ENCODE data around the gene TNRC6C. TPM values are rescaled to one million over a fixed set of nuclear protein-coding genes. Genes with fewer than 3 reads are reported as not detected.

The TNRC6C gene
- total and polyA plus RNA-seq, 5 donors = 8.6 to 32.8 (median 24.4) TPM

DNA sequence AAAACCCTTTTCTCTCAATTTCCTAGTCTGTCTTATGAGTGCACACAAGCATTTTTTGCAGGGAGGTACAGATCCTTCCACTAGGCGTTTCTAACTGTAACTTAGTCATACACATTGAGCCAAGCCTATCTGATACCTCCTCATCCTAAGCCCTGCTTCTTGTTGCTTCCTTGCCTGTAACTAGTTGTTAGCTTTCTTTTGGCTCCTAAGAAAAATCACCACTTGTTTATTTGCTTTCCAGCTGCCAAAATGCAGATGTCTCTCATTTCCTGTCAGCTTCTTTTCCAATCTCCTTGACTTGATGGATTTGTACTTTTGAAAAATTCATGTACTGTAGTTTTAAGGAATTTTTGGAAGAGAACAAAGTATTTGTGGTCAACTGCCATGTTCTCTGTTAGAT, 73.7 kb downstream of the TNRC6C start:
- DNase-seq (no peak), ATAC-seq (peak in 1 of 2 donors; percentile 30)
- H3K9me3 ChIP-seq (ENCODE audit: control insufficient read depth, low read length) = no peaks in the 10 kb centered on the region
- H3K27me3 ChIP-seq (ENCODE audit: control insufficient read depth, insufficient read depth) = no peaks in the 10 kb centered on the region
- H3K27ac ChIP-seq (ENCODE audit: low read length) = no peak overlapping the region
- H3K4me1 ChIP-seq (ENCODE audit: control insufficient read depth, insufficient read depth, low read length) = peaks cover 2% of the 10 kb centered on the region
- WGBS = 42% methylated on average over 1 of the region's 1 CpG
- H3K4me3 ChIP-seq (ENCODE audit: low read length) = no peak overlapping the region
- intact Hi-C loops (cut with DNase I) = no loop called here

DNA sequence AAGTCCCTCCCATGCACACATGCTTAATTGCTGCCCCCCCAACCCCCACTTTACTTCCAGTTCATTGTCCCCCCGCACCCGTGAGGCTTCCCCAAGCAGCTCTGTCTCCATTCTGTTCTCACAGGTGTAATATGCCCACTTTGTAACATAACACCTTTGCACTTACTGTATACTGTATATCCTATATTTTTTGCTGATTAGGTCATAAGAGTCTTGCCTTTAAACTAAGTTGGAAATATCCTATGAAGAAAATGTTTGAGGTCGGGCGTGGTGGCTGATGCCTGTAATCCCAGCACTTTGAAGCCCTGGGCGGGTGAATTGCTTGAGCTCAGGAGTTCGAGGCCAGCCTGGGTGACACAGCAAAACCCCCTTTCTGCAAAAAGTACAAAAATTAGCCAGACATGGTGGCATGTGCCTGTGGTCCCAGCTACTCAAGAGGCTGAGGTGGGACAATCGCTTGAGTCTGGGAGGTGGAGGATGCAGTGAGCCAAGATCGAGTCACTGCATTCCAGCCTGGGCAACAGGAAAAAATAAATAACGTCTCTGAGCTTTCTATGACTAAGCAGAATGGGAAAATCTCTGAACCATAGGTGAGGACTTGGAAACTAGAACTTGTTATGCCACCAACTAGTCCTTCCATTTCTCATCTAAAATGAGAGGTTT, 76.1 kb downstream of the TNRC6C start:
- Histone ChIP-seq H3K4me3 (ENCODE audit: low read length) (no peak overlapping the region), H3K27ac (ENCODE audit: low read length) (no peak overlapping the region), H3K4me1 (ENCODE audit: control insufficient read depth, insufficient read depth, low read length) (peaks cover 4% of the 10 kb centered on the region), H3K27me3 (ENCODE audit: control insufficient read depth, insufficient read depth) (no peaks in the 10 kb centered on the region), H3K9me3 (ENCODE audit: control insufficient read depth, low read length) (no peaks in the 10 kb centered on the region)
- ATAC-seq (no peak), DNase-seq (no peak)
- 86% methylated on average over 9 of the region's 9 CpGs for WGBS
- intact Hi-C loops (cut with DNase I) = no loop called here

DNA sequence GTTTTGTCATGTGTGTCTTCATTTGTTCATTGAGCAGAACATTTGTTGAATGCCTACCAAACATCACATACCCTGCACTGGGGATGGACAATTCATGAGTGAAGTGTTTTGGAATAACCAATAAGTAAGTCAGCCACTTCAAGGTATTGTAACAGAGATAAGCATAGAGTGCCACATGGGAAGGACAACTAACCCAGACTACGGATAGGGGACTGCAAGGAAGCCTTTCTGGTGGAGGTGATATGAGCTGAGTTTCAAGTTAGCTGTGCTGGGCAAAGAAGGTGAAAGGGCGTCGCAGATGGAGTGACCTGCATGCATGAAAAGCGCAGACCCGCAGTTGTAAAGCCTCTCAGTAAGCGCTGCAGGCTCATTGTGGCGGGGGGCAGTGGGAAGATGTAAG, 78.8 kb downstream of the TNRC6C start:
- WGBS = 89% methylated on average over 7 of the region's 7 CpGs
- H3K27ac ChIP-seq (ENCODE audit: low read length) = no peak overlapping the region
- intact Hi-C loops (cut with DNase I) = no loop called here
- ATAC-seq (no peak), DNase-seq (no peak)
- no peak overlapping the region for H3K4me3 ChIP-seq (ENCODE audit: low read length)
- H3K27me3 ChIP-seq (ENCODE audit: control insufficient read depth, insufficient read depth) = no peaks in the 10 kb centered on the region
- H3K9me3 ChIP-seq (ENCODE audit: control insufficient read depth, low read length) = no peaks in the 10 kb centered on the region
- peaks cover 3% of the 10 kb centered on the region for H3K4me1 ChIP-seq (ENCODE audit: control insufficient read depth, insufficient read depth, low read length)

DNA sequence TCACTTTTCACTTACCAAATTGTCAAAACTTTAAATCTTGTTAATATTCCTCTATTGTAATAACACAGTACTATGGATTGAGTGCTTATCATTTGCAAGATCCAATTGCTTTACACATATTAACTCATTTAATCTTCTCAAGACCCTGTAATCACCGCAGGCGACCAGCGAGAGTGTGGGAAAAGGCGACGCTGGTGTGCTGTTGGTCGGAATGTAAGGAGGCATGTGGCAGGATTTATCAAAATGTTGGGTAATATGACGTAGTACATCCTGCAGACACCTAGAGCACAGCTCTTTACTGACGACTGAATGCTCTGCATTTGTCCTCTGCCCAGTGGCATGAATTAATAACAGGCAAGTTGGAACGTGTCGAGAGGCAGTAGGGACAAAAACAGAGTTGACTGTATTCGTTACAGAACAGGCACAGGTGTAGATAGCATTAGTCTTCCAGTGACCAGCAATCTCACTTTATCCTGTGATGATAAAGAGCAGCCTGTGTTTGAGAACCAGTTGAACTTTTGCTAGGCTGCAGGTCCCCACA, 80.3 kb downstream of the TNRC6C start:
- DNase-seq = no peak
- WGBS = 77% methylated on average over 11 of the region's 11 CpGs

DNA sequence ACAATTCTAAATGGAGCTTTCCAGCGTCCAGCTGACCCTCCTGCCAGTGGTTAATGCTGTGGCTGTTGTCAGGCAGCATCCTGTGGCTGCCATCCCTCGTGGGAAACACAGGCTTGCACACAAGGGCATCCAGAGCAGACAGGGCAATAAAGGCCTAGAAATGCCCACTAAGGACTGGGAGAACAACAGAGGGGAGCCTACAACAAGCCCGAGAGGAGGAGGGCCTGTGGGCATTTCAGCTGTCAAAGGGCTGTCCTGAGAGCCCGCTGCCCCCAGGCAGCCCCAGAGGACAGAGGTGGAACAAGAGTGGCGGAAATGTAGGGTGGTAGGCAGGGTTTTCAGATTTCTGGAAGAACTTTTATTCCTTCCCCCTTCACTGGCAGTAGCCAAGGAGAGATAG, 81.1 kb downstream of the TNRC6C start:
- no peak overlapping the region for H3K4me3 ChIP-seq (ENCODE audit: low read length)
- DNase-seq (no peak), ATAC-seq (no peak)
- peak overlapping the region; percentile 29 for H3K27ac ChIP-seq (ENCODE audit: low read length)
- intact Hi-C loops (cut with DNase I) = no loop called here
- 90% methylated on average over 5 of the region's 5 CpGs for WGBS
- no peaks in the 10 kb centered on the region for H3K9me3 ChIP-seq (ENCODE audit: control insufficient read depth, low read length)
- H3K4me1 ChIP-seq (ENCODE audit: control insufficient read depth, insufficient read depth, low read length) = peaks cover 8% of the 10 kb centered on the region
- H3K27me3 ChIP-seq (ENCODE audit: control insufficient read depth, insufficient read depth) = no peaks in the 10 kb centered on the region

More for the DNA sequence above, 80.3 kb downstream of the TNRC6C start:
- peak in 1 of 2 donors; percentile 24 for ATAC-seq
- Histone ChIP-seq H3K27ac (ENCODE audit: low read length) (no peak overlapping the region), H3K4me1 (ENCODE audit: control insufficient read depth, insufficient read depth, low read length) (peaks cover 5% of the 10 kb centered on the region), H3K27me3 (ENCODE audit: control insufficient read depth, insufficient read depth) (no peaks in the 10 kb centered on the region), H3K9me3 (ENCODE audit: control insufficient read depth, low read length) (no peaks in the 10 kb centered on the region), H3K4me3 (ENCODE audit: low read length) (no peak overlapping the region)
- intact Hi-C loops (cut with DNase I) = no loop called here

DNA sequence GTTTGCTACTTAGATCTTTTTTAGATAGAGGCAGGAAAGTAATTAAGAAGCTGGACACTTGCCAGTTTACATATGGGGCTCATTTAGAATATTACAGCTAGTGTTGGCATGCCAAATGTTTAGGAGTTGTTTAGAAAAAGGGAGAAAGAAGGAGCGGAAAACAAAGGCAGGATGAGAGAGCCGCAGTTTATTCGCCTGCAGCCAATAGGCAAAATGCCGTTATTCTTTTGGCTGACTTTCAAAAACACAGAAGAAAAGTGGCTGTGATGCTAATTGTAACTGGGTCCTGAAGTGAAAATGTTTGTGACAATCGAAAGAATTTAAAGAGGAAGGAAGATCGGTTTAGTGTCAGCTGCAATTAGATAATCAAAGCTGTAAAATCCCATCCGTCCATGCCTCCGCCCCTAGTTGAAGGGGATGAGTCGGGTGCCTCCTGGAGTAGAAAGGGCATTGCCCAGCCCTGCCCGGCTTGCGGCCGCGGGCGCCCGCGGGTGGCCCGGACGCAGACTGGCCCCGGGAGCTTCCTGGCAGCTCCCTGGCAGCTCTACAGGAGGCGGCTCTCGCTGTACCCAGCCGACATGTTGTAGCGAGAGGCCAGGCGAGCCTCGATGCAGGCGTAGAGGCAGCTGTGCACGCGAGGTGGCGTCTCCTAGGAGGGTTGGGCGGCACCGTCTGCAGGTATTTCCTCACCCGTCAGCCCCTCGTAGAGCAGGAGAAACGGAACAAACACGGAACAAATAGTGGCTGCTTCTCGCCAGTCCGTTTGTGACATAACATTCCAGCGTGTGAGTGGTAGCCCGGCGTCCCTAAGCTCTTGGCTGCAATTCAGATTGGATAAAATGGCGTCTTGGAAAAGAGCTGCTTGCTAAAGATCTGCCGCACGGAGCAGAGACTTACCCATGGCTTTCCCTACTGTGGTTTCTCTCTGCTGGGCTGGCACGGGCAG, 82.2 kb downstream of the TNRC6C start:
- peak overlapping the region; percentile 64 for H3K4me3 ChIP-seq (ENCODE audit: low read length)
- intact Hi-C loops (cut with DNase I) = no loop called here
- H3K4me1 ChIP-seq (ENCODE audit: control insufficient read depth, insufficient read depth, low read length) = peaks cover 9% of the 10 kb centered on the region
- no peaks in the 10 kb centered on the region for H3K9me3 ChIP-seq (ENCODE audit: control insufficient read depth, low read length)
- peak; percentile 59 to 88 (median 84) for DNase-seq
- no peaks in the 10 kb centered on the region for H3K27me3 ChIP-seq (ENCODE audit: control insufficient read depth, insufficient read depth)
- WGBS = 17% methylated on average over 44 of the region's 44 CpGs
- H3K27ac ChIP-seq (ENCODE audit: low read length) = peak overlapping the region; percentile 98
- ATAC-seq = peak; percentile 83 to 86

GRCh38 chr17:78041386-78042179, 83.1 kb downstream of the TNRC6C start:
- WGBS = 31% methylated on average over 6 of the region's 6 CpGs
- no peaks in the 10 kb centered on the region for H3K27me3 ChIP-seq (ENCODE audit: control insufficient read depth, insufficient read depth)
- DNase-seq = no peak
- H3K9me3 ChIP-seq (ENCODE audit: control insufficient read depth, low read length) = no peaks in the 10 kb centered on the region
- peak; percentile 5 to 12 for ATAC-seq
- H3K4me3 ChIP-seq (ENCODE audit: low read length) = peak overlapping the region; percentile 64
- intact Hi-C loops (cut with DNase I) = no loop called here
- H3K27ac ChIP-seq (ENCODE audit: low read length) = peak overlapping the region; percentile 98
- peaks cover 9% of the 10 kb centered on the region for H3K4me1 ChIP-seq (ENCODE audit: control insufficient read depth, insufficient read depth, low read length)

GRCh38 chr17:78042542-78042941, 84.0 kb downstream of the TNRC6C start:
- no peak overlapping the region for H3K4me3 ChIP-seq (ENCODE audit: low read length)
- 95% methylated on average over 5 of the region's 5 CpGs for WGBS
- H3K27ac ChIP-seq (ENCODE audit: low read length) = no peak overlapping the region
- peaks cover 9% of the 10 kb centered on the region for H3K4me1 ChIP-seq (ENCODE audit: control insufficient read depth, insufficient read depth, low read length)
- H3K9me3 ChIP-seq (ENCODE audit: control insufficient read depth, low read length) = no peaks in the 10 kb centered on the region
- intact Hi-C loops (cut with DNase I) = no loop called here
- ATAC-seq = no peak
- H3K27me3 ChIP-seq (ENCODE audit: control insufficient read depth, insufficient read depth) = no peaks in the 10 kb centered on the region
- no peak for DNase-seq

DNA sequence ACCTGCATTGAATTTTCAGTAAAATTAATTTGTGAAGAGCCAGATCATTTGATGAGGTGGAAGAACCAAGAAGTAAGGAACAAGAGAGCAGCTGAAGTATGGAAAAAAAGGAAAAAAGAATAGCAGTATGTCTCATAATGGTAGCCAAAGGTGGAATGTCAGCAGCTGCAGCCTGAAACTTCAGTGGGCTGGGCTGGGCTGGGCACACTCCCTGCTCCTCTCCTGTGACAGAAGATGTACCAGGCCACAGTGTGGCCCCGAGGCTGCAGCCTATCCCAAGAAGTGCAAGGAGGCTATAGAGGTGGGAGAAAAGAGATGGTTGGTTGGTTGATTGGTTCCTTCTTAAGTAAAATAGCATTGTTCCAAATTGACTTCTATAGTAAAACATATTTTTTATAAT, 84.5 kb downstream of the TNRC6C start:
- intact Hi-C loops (cut with DNase I) = no loop called here
- 82% methylated on average over 1 of the region's 1 CpG for WGBS
- no peaks in the 10 kb centered on the region for H3K27me3 ChIP-seq (ENCODE audit: control insufficient read depth, insufficient read depth)
- H3K27ac ChIP-seq (ENCODE audit: low read length) = peak overlapping the region; percentile 16
- H3K4me1 ChIP-seq (ENCODE audit: control insufficient read depth, insufficient read depth, low read length) = peaks cover 9% of the 10 kb centered on the region
- no peaks in the 10 kb centered on the region for H3K9me3 ChIP-seq (ENCODE audit: control insufficient read depth, low read length)
- no peak for DNase-seq
- no peak for ATAC-seq
- no peak overlapping the region for H3K4me3 ChIP-seq (ENCODE audit: low read length)

DNA sequence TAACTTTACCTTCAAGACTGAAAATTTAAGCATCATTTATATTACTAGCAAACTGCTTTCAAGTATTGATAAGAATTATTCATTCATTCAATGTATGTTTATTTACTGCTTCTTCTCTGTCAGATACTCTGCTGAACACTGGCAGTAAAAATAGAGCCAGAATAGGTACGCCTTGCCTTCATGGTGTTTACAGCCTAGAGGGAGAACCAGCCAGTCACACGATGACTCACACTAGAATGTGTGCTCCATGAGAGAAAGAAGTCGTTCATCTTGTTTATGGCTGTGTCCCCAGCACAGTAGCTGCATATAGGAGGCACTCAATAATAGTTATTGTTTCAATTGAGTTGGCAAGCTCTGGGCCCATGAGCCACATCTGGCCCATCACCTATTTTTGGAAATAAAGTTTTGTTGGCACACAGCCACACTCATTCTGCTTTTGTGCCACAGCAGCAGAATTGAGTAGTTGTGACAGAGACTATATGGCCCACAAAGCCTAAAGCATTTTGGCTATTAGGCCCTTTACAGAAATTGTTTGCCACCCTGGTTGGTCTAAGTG, 85.9 kb downstream of the TNRC6C start:
- H3K4me1 ChIP-seq (ENCODE audit: control insufficient read depth, insufficient read depth, low read length) = peaks cover 9% of the 10 kb centered on the region
- H3K9me3 ChIP-seq (ENCODE audit: control insufficient read depth, low read length) = no peaks in the 10 kb centered on the region
- H3K27ac ChIP-seq (ENCODE audit: low read length) = peak overlapping the region; percentile 41
- DNase-seq = no peak
- no peak overlapping the region for H3K4me3 ChIP-seq (ENCODE audit: low read length)
- ATAC-seq = no peak
- WGBS = 83% methylated on average over 3 of the region's 3 CpGs
- intact Hi-C loops (cut with DNase I) = no loop called here
- no peaks in the 10 kb centered on the region for H3K27me3 ChIP-seq (ENCODE audit: control insufficient read depth, insufficient read depth)

Data from right cardiac atrium (tissue), 5 donors.